Liver (tissue), 9 donors: ENCODE results near the gene EN2. TPM values are rescaled to one million over a fixed set of nuclear protein-coding genes. Genes with fewer than 3 reads are reported as not detected.

Source experiments
- DNase-seq: peaks from one replicate; pipeline ENCODE4 v3.0.0-alpha.2; 2017; ENCODE audit warnings: low spot score
- H3K27ac ChIP-seq, 2 donors: one replicate each; pipeline ENCODE4 v1.7.0; 2013; ENCODE audit warnings: inconsistent platforms in 2 of 2, low read length in 2 of 2, control low read depth in 1 of 2, low read depth in 1 of 2, mild to moderate bottlenecking in 1 of 2
- H3K27me3 ChIP-seq, 4 donors: one replicate each; pipeline versions ENCODE4 v1.6.1 to v1.7.0; 2013; ENCODE audit warnings: low read length in 3 of 4, inconsistent platforms in 1 of 4, mild to moderate bottlenecking in 1 of 4, moderate library complexity in 1 of 4; ENCODE audit not compliant: control insufficient read depth in 4 of 4, insufficient read depth in 4 of 4
- H3K36me3 ChIP-seq, 4 donors: one replicate each; pipeline versions ENCODE4 v1.6.1 to v1.7.0; 2013; ENCODE audit warnings: low read length in 3 of 4, mild to moderate bottlenecking in 3 of 4, low read depth in 1 of 4, moderate library complexity in 1 of 4; ENCODE audit not compliant: control insufficient read depth in 4 of 4, insufficient read depth in 3 of 4
- H3K4me1 ChIP-seq, 4 donors: one replicate each; pipeline versions ENCODE4 v1.6.1 to v1.7.0; 2013; ENCODE audit warnings: low read length in 3 of 4, mild to moderate bottlenecking in 3 of 4, moderate library complexity in 1 of 4; ENCODE audit not compliant: control insufficient read depth in 4 of 4, insufficient read depth in 4 of 4
- H3K4me3 ChIP-seq, 3 donors: one replicate each; pipeline versions ENCODE4 v1.6.1 to v1.7.0; 2013; ENCODE audit warnings: low read length in 3 of 3, control low read depth in 1 of 3, low read depth in 1 of 3, mild to moderate bottlenecking in 1 of 3
- H3K9ac ChIP-seq, 2 donors: one replicate each; pipeline ENCODE4 v1.7.0; 2013; ENCODE audit warnings: low read length in 2 of 2, mild to moderate bottlenecking in 2 of 2, moderate library complexity in 2 of 2, control low read depth in 1 of 2, low read depth in 1 of 2
- H3K9me3 ChIP-seq, 4 donors: one replicate each; pipeline versions ENCODE4 v1.6.1 to v1.7.0; 2013; ENCODE audit warnings: low read length in 3 of 4; ENCODE audit not compliant: control insufficient read depth in 4 of 4
- ATF3 ChIP-seq: IDR thresholded peaks from 2 replicates; pipeline ENCODE4 v1.6.1; 2016; ENCODE audit warnings: antibody characterized with exemption
- EGR1 ChIP-seq, 2 donors: IDR thresholded peaks; 2 replicates each; pipeline ENCODE4 v1.6.1; 2016 to 2018; ENCODE audit warnings: antibody characterized with exemption in 2 of 2, low read depth in 2 of 2
- FOXA1 ChIP-seq: IDR thresholded peaks from 2 replicates; pipeline ENCODE4 v1.6.1; 2016; ENCODE audit warnings: antibody characterized with exemption
- GABPA ChIP-seq, 2 donors: IDR thresholded peaks in 1 of 2; conservative IDR thresholded peaks in 1 of 2; 2 replicates each; pipeline ENCODE4 v1.6.1; 2016; ENCODE audit warnings: antibody characterized with exemption in 2 of 2, mild to moderate bottlenecking in 1 of 2, moderate library complexity in 1 of 2
- HNF4A ChIP-seq, 2 donors: conservative IDR thresholded peaks; 2 replicates each; pipeline ENCODE4 v1.6.1; 2016; ENCODE audit warnings: antibody characterized with exemption in 2 of 2, mild to moderate bottlenecking in 2 of 2
- HNF4G ChIP-seq: IDR thresholded peaks from 2 replicates; pipeline ENCODE4 v1.6.1; 2016; ENCODE audit warnings: antibody characterized with exemption
- JUND ChIP-seq, 2 donors: IDR thresholded peaks; 2 replicates each; pipeline ENCODE4 v1.6.1; 2016; ENCODE audit warnings: antibody characterized with exemption in 2 of 2
- MAX ChIP-seq: IDR thresholded peaks from 2 replicates; pipeline ENCODE4 v1.6.1; 2016; ENCODE audit warnings: antibody characterized with exemption
- NR2F2 ChIP-seq: IDR thresholded peaks from 2 replicates; pipeline ENCODE4 v1.6.1; 2016; ENCODE audit warnings: antibody characterized with exemption
- RAD21 ChIP-seq, 2 donors: IDR thresholded peaks; 2 replicates each; pipeline ENCODE4 v1.6.1; 2016; ENCODE audit warnings: antibody characterized with exemption in 2 of 2, mild to moderate bottlenecking in 2 of 2
- REST ChIP-seq: IDR thresholded peaks from 2 replicates; pipeline ENCODE4 v1.6.1; 2016; ENCODE audit warnings: antibody characterized with exemption, mild to moderate bottlenecking
- RXRA ChIP-seq, 2 donors: IDR thresholded peaks; 2 replicates each; pipeline ENCODE4 v1.6.1; 2017 to 2018; ENCODE audit warnings: antibody characterized with exemption in 2 of 2, mild to moderate bottlenecking in 1 of 2
- SP1 ChIP-seq: IDR thresholded peaks from 2 replicates; pipeline ENCODE4 v1.6.1; 2018; ENCODE audit warnings: antibody characterized with exemption, mild to moderate bottlenecking
- TAF1 ChIP-seq: conservative IDR thresholded peaks from 2 replicates; pipeline ENCODE4 v1.6.1; 2016; ENCODE audit warnings: antibody characterized with exemption, mild to moderate bottlenecking
- YY1 ChIP-seq: IDR thresholded peaks from 2 replicates; pipeline ENCODE4 v1.6.1; 2016; ENCODE audit warnings: antibody characterized with exemption, mild to moderate bottlenecking
- WGBS: extraction: QIAGEN DNeasy Blood & Tissue Kit; methylation state at CpG from one replicate; pipeline ENCODE4 v1.1.7; 2013; 5-methylcytosine and 5-hydroxymethylcytosine counted together
- polyA plus RNA-seq, 2 donors: library from polyadenylated mRNA; stranded (reverse) in 1 of 2; unstranded in 1 of 2; fragments of 200-250 nt in 1 of 2; fragments of >200 nt in 1 of 2; fragmentation: Nextera tagmentation in 1 of 2; extraction: Ambion mirVana in 1 of 2; gene quantifications; one replicate each; pipeline versions ENCODE4 v1.2.1 to v1.2.3, GENCODE V29; 2013 to 2015
- total RNA-seq, 2 donors: library from RNA; depleted of rRNA; stranded (reverse); fragments of >200 nt; gene quantifications; one replicate each; pipeline ENCODE4 v1.2.3, GENCODE V29; 2014
- TF ChIP-seq, protein P1 (sequence below): IDR thresholded peaks from 2 replicates; pipeline ENCODE4 v1.6.1; 2016; ENCODE audit warnings: antibody characterized with exemption
- TF ChIP-seq, protein P2 (sequence below): fragments of 150-350 bp; IDR thresholded peaks from 2 replicates; pipeline ENCODE4 v1.5.1; 2017; ENCODE audit warnings: improper control_type of control experiment, low read depth, low read length; ENCODE audit not compliant: missing input control
- donor health status: healthy.
- donor health status: healthy.
- donor health status: healthy.
- donor health status: healthy.
- donor health status: healthy.

The EN2 gene
- total and polyA plus RNA-seq, 4 donors: under 0.01 TPM; not detected in 3

DNA sequence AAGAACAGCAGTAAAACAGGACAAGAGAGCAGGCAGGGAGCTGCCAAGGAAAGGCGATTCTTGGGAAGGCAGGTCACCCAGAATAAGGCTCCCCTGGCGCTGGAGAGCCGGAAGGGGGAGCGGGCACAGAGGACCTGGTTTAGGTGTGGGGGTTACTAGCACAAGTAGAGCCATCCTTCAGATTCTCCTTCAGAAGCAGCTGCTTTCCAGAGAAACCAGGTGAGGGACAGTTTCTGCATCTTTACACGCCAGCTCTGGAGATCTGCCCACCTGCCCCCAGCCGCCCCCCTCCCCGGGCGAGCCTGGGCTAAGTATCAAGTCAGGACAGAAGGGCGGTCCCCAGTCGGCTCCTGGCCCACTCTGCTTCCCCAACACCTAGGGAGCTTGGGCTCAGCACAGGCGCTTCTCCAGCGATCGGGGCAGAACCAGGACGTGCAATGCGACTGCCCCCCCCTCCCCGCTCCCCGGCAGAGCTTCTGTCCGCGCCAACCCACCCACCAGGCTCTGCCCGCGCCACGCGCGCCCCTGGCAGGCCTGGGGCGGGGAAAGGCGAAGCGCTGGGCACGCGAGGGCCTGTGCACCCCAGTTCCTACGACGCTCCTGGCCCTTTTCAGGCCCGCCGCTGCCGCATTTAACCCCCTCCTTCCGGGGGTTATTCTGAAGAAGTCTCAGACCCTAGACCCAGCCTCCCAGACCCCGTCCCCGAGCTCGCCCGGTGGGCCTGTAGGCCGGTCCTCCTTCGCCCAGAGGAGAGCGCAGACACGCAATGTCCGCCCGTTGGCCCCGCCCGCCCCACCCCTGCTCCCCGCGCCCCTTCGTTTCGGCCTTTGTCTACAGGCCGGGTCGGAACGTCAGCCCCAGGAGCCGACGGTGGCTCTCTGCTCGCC is 4.4 kb upstream of the EN2 start:
- 5% methylated on average over 57 of the region's 57 CpGs for WGBS
- no peak overlapping the region for H3K9ac ChIP-seq
- DNase-seq: no peak
- H3K4me3 ChIP-seq: no peak overlapping the region
- H3K27ac ChIP-seq: no peak overlapping the region
- H3K36me3 ChIP-seq: no peaks in the 10 kb centered on the region
- H3K4me1 ChIP-seq: peaks cover 10 to 33% (median 14%) of the 10 kb centered on the region in 4 donors
- TF ChIP-seq, protein P1, sequence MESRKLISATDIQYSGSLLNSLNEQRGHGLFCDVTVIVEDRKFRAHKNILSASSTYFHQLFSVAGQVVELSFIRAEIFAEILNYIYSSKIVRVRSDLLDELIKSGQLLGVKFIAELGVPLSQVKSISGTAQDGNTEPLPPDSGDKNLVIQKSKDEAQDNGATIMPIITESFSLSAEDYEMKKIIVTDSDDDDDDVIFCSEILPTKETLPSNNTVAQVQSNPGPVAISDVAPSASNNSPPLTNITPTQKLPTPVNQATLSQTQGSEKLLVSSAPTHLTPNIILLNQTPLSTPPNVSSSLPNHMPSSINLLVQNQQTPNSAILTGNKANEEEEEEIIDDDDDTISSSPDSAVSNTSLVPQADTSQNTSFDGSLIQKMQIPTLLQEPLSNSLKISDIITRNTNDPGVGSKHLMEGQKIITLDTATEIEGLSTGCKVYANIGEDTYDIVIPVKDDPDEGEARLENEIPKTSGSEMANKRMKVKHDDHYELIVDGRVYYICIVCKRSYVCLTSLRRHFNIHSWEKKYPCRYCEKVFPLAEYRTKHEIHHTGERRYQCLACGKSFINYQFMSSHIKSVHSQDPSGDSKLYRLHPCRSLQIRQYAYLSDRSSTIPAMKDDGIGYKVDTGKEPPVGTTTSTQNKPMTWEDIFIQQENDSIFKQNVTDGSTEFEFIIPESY: no peak
- no peak for TF ChIP-seq NR2F2
- no peak for TF ChIP-seq RAD21 (IDR thresholded peaks at IDR 0.05)
- no peak for TF ChIP-seq YY1
- TF ChIP-seq REST: no peak
- peaks cover 19 to 45% (median 27%) of the 10 kb centered on the region in 4 donors for H3K27me3 ChIP-seq
- no peaks in the 10 kb centered on the region for H3K9me3 ChIP-seq

DNA sequence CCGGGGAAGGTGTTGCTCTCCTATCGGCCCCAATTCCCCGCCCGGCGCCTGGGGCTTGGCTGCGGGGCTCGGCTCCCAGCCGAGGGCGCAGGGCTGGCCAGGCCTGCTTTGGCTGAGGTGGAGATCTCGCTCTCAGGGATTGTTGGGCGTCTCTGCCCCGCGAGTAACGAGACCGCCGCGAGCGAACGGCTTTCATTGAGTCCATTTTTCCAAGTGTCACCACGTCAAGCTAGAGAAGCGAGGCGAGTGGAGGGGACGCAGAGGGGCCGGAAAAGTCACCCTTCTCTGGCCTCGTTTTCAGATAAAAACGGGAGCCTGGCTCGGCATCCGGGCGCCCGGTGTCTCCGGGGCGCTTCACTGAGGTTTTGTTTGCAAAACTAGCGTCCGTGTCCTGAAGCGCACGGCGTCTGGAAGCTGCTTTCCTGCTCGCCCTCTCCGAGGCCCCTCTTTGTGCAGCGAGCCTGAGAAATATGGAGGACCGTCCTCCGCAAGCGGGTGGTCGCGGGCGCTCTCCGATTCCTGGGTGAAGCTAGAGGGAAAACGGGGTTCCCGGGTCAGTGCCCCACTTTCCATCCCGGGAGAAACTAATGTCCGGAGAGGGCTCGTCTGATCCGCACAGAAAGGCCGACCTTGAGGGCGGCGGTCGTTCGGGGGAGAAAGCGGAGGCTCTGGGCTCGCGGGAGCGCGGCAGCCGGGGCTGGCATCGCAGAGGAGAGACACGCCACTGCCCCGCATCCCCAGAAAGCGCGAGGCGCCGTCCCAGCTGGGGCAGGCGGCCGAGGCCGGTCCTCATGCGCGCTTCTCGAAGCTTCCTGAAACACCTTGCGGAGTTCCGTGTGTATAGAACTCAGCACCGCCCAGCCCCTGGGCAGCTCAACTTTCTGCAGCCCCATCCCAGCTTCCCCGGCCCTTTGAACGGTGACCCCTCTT is 3.5 kb upstream of the EN2 start:
- H3K4me3 ChIP-seq: no peak overlapping the region
- peaks cover 21 to 43% (median 26%) of the 10 kb centered on the region in 4 donors for H3K27me3 ChIP-seq
- H3K27ac ChIP-seq: no peak overlapping the region
- H3K4me1 ChIP-seq: peaks cover 14 to 33% (median 18%) of the 10 kb centered on the region in 4 donors
- H3K9me3 ChIP-seq: no peaks in the 10 kb centered on the region
- 5% methylated on average over 82 of the region's 82 CpGs for WGBS
- DNase-seq: no peak
- no peaks in the 10 kb centered on the region for H3K36me3 ChIP-seq
- no peak overlapping the region for H3K9ac ChIP-seq
- no peak for TF ChIP-seq NR2F2
- TF ChIP-seq RXRA (IDR thresholded peaks at IDR 0.05): no peak
- TF ChIP-seq GABPA (IDR thresholded peaks at IDR 0.05 in 1 of 2, conservative IDR thresholded peaks at IDR 0.05 in 1 of 2): no peak
- no peak for TF ChIP-seq JUND (IDR thresholded peaks at IDR 0.05)
- no peak for TF ChIP-seq EGR1 (IDR thresholded peaks at IDR 0.05; ENCODE audit: low read depth in 2 of 2)
- no peak for TF ChIP-seq HNF4A (conservative IDR thresholded peaks at IDR 0.05)
- TF ChIP-seq HNF4G: no peak
- TF ChIP-seq YY1: no peak
- no peak for TF ChIP-seq MAX
- no peak for TF ChIP-seq TAF1
- TF ChIP-seq, protein P2, sequence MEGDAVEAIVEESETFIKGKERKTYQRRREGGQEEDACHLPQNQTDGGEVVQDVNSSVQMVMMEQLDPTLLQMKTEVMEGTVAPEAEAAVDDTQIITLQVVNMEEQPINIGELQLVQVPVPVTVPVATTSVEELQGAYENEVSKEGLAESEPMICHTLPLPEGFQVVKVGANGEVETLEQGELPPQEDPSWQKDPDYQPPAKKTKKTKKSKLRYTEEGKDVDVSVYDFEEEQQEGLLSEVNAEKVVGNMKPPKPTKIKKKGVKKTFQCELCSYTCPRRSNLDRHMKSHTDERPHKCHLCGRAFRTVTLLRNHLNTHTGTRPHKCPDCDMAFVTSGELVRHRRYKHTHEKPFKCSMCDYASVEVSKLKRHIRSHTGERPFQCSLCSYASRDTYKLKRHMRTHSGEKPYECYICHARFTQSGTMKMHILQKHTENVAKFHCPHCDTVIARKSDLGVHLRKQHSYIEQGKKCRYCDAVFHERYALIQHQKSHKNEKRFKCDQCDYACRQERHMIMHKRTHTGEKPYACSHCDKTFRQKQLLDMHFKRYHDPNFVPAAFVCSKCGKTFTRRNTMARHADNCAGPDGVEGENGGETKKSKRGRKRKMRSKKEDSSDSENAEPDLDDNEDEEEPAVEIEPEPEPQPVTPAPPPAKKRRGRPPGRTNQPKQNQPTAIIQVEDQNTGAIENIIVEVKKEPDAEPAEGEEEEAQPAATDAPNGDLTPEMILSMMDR: no peak
- TF ChIP-seq SP1: no peak
- no peak for TF ChIP-seq REST
- TF ChIP-seq FOXA1: no peak
- no peak for TF ChIP-seq ATF3
